Hepatocyte (in vitro differentiated cells): Measurements from ENCODE around the gene KIF1B.

Experiments
- CTCF ChIP-seq: fragments of 200-600 bp; sonication (generic); IDR thresholded peaks from 2 replicates; pipeline ENCODE4 v1.5.1; 2016; ENCODE audit warnings: antibody characterized with exemption, mild to moderate bottlenecking; ENCODE audit not compliant: poor library complexity
- EZH2phosphoT487 ChIP-seq: fragments of 200-600 bp; sonication (generic); IDR thresholded peaks from one replicate; pipeline ENCODE4 v1.6.1; 2018; ENCODE audit warnings: antibody characterized with exemption, mild to moderate bottlenecking, low read depth, moderate library complexity; ENCODE audit not compliant: unreplicated experiment, severe bottlenecking

GRCh38 chr1:10216090-10216749 lies 5.8 kb downstream of the KIF1B start:
- TF ChIP-seq CTCF (no peak), EZH2phosphoT487 (no peak)
